ENCODE data around the gene NOC2L.

Gene NOC2L

DNA sequence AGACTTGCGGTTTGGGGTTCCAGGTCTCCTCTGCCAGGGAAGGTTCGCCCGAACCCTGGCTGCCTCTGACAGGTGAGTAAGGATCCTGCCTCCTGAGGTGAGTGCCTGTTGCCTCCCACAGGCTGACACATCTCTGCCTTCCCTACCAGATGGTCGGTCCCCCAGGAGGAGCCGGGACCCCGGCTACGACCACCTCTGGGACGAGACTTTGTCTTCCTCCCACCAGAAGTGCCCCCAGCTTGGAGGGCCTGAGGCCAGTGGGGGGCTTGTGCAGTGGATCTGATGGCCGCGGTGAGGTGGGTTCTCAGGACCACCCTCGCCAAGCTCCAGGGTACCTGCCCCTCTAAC, 15.2 kb upstream of the NOC2L start:
- no peak for DNase-seq

DNA sequence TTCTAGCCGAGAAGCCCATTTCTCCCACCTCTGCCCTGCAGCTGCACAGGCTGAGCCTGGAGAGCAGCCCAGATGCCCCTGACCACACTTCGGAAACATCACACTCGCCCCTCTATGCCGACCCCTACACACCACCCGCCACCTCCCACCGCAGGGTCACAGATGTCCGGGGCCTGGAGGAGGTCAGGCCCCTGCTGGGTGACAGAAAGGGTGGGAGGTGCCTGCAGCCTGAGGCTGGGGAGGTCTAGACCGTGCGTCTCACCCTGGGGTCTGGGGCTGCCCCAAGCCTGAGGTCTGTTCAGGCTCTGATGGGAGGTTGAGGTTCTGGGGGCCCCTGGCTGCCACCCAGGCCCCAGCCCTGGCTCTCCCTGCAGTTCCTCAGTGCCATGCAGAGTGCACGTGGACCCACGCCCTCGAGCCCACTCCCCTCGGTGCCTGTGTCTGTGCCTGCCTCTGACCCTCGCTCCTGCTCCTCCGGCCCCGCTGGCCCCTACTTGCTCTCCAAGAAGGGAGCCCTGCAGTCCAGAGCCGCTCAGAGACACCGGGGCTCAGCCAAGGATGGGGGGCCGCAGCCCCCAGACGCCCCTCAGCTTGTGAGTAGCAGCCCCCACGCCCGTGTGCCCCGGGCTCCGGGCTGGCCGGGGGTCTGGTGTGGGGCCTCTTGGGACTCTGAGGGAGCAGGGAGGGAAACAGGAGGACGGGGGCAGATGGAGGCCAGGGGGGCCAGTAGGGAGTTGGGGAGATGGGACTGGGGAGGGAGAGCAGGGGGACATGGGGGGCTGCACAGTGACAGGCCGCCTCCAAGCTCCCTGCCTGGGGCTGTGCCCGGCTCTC, 14.6 kb upstream of the NOC2L start:
- DNase-seq = no peak

DNA sequence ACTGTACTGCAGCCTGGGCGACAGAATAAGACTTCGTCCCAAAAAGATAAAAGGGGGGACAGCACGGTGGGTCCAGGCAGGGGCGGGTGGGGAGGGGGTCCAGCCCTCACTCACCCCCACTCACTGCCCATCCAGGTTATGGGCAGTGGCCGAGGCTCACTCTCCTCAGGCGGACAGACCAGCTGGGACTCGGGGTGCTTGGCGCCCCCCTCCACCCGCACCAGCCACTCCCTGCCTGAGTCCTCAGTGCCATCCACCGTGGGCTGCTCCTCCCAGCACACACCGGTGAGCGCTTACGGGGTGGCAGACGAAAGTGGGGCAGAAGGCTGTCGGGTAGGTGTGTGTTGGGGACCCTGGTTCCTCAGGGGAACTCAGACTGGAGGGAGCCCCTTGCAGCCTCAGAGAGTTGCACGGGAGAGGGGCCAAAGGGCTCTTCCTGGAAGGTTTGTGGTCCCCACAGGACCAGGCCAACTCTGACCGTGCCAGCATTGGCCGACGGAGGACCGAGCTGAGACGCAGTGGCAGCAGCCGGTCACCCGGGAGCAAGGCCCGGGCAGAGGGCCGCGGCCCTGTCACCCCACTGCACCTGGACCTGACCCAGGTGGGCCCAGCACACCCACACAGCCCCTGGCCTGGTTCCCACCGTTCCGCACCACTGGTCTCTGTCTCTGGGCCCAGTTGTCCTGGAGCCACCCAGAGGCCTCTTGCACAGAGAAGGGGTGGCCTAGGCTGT, 13.8 kb upstream of the NOC2L start:
- DNase-seq = no peak

- DNase-seq = no peak
These were observed 12.9 kb upstream of the NOC2L start for GRCh38 chr1:971751-972506.

DNA sequence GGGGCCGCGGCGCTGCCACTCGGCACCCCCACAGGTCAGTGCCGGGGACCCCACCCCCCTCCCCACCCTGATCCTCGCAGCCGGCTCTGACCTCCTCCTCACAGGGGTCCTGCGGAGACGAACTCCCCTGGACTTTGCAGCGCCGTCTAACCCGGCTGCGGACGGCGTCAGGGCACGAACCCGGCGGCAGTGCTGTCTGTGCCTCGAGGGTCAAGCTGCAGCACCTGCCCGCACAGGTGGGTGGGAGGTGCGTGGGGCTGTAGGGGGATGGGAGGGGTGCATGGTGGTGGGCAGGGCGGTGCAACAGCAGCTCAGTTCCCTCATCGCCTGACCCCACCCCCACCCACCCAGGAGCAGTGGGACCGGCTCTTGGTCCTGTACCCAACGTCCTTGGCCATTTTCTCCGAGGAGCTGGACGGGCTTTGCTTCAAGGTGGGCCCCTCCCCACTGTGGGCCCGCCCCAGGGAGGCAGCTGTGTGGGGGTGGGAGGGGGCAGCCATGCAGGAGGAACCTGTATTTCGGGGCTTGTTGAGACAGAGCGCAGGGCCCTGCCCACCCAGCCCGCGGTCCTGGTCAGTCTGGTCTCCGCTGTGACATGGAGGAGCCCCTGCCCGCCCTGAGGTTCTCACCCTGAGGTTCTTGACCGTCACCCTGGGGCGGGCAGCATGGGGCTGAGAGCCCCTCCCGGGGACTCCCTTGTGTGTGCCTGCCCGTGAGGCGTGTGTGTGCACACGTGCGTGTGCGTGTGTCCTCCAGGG, 12.1 kb upstream of the NOC2L start:
- no peak for DNase-seq

DNA sequence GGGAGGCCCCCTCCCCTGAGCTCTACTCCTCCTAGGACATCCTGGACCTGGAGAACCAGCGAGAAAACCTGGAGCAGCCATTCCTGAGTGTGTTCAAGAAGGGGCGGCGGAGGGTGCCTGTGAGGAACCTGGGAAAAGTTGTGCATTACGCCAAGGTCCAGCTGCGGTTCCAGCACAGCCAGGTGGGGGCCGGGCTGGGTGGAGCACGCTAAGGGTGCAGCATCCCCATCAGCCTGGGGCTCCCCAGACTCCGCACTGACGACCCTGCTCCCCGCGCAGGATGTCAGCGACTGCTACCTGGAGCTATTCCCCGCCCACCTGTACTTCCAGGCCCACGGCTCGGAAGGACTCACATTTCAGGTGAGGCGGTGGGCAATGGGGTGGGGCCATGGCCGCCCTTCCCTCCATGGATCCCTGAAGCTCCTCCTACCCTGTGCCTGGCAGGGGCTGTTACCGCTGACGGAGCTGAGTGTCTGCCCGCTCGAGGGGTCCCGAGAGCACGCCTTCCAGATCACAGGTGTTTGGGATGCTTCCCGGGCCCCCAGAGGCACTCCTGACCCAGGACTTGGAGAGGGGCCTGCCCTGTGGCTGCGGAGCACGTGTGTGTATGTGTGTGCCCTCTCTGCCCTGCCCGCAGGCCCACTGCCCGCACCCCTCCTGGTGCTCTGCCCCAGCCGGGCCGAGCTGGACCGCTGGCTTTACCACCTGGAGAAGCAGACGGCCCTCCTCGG, 11.4 kb upstream of the NOC2L start:
- DNase-seq = no peak

- no peak for DNase-seq
These were observed 10.3 kb upstream of the NOC2L start for GRCh38 chr1:969260-969855.

DNA sequence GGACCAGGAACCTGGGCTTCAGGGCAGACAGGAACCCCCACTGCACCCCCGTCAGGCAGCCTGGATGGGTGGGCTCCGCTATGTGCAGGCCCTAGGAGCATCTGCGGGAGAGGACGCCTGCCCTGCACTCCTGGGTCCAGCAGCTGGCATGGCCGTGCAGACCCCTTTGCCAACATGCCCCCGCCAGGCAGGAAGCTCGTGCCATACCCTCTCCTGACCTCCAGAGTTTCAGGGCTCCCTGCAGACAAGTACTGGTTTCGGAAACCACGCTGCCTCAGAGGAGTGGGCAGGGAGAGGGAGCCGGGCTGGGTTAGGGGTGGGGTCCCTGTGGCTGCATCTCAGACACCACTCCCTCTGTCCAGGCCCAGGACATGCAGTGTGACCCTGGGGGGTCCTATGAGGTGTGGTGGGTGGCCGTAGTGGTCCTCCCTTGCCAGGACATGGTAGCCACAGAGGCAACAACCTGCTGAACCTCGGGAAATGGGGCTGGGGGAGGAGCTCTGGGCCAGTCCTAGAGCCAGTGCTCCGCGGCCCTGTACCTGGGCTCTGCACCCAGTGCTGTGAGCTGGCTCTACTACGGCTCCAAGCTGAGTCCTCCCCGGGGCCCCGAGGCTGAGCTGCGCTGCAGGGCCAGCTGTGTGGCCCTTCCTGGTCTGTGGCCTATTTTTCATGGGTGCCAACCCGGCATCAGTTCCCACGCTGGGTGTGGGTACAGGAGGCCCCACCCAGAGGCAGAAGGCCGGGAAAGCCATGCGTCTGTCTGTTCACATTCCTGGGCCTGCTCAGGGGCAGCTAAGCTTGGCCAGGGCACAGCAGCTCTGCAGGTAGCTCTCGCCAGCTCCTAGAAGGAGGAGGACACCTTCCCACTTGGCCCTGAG, 8.6 kb upstream of the NOC2L start:
- DNase-seq = no peak

DNA sequence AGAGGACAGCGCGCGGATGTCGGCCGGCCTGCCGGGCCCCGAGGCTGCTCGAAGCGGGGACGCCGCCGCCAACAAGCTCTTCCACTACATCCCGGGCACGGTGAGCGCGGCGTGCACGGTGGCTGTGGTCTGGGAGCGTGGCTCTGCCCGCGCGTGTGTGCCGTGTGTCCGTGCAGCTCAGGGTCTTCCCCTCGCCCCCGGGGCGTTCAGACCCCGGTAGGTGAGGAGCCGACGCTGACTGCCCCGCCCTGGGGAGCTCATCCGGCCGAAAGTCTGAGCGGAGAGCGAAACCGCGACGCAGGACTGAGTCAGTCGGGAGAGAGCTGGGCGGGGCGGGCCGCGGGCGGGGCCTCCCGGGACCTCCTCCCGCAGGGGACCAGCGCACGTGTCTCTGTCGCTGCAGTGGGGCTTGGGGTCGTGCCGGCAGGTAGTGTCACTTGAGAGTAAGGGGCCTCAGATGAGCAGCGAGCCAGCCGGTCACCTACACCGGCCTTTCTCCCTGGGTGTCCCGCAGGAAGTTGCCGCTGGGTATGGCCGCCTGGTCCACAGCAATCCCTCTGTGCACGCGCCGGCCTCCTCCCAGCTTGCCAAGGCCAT, 7.7 kb upstream of the NOC2L start:
- no peak for DNase-seq

DNA sequence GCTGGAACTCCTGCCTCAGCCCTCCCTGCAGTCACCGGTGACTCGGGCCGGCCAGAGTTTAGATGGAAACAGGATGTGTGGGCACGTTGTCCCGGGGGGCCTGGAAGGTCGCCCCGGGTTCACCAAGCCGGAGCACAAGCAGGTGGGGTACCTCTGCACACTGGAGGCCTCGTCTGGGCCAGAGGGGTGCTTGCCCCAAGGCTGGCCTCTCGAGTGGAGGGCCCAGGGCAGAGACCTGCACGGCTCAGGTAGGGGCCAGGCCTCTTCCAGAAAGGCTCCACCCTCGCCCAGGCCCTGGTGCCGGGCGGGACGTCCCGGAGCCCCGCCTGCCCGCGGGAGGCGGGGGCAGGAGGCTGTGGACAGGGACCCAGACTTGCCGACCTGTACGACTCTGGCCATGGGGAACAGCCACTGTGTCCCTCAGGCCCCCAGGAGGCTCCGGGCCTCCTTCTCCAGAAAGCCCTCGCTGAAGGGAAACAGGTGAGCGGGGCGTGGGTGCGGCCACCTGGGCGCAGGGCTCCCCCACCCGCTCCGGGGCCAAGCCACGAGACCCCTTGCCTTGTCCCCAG, 7.2 kb upstream of the NOC2L start, which contains the start of gene PLEKHN1:
PLEKHN1 (plus strand) TSS at position 348 of the 569 bp plus-strand sequence; CDS start at position 398, 50 bp downstream.
- no peak for DNase-seq

DNA sequence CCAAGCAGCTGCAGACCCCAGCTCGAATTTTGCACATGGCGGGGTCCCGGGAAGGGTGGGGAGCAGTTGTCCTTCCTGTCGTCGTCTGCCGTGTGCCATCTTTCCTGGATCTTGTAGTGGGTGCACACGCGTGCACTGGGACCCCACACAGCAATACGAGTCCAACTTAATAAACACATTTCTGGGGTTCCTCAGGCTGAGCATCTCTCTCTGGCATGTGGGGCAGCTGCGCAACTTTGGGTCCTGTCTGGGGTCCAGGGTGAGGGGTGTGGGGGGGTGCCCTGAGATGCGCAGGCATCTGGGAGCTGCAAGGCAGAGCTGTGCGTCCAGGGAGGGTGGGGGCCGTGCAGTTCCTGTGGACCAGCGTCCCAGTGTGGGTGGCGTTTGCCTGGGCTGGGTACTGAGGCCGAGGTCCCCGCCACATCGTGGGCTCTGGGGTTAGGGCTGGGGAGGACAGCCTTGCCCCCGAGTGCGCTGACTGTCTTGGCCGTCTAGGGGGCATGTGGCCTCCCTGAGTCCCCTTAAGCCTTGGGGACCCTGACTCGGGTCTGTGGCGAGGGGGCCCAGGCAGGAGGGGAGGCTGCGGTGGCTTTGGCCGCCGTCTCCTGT, 6.6 kb upstream of the NOC2L start:
- no peak for DNase-seq

DNA sequence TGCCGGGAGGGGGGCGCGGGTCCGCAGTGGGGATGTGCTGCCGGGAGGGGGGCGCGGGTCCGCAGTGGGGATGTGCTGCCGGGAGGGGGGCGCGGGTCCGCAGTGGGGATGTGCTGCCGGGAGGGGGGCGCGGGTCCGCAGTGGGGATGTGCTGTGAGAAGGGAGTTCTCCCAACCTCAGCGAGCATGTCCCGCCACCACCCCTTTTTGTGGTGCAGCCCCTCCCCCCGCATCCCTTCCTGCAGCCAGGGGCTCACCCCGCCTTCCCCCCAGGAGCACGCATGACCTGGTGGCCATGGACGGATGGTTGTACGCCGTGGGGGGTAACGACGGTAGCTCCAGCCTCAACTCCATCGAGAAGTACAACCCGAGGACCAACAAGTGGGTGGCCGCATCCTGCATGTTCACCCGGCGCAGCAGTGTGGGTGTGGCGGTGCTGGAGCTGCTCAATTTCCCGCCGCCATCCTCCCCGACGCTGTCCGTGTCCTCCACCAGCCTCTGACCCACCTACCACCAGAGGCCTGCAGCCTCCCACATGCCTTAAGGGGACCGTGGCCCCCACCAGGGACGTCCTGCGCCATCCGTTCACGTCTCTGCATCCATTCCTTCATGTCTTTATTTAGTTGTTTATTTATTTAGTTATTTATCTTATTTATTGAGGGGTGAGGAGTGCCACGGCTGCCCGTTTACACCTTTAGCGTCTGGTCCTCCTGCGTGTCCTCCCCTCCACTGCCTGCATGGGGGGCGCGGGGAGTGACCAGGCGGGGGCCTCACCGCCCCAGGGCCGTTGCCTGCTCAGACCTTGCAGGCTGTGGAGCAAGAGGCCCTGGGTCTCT, 5.9 kb upstream of the NOC2L start:
- no peak for DNase-seq

DNA sequence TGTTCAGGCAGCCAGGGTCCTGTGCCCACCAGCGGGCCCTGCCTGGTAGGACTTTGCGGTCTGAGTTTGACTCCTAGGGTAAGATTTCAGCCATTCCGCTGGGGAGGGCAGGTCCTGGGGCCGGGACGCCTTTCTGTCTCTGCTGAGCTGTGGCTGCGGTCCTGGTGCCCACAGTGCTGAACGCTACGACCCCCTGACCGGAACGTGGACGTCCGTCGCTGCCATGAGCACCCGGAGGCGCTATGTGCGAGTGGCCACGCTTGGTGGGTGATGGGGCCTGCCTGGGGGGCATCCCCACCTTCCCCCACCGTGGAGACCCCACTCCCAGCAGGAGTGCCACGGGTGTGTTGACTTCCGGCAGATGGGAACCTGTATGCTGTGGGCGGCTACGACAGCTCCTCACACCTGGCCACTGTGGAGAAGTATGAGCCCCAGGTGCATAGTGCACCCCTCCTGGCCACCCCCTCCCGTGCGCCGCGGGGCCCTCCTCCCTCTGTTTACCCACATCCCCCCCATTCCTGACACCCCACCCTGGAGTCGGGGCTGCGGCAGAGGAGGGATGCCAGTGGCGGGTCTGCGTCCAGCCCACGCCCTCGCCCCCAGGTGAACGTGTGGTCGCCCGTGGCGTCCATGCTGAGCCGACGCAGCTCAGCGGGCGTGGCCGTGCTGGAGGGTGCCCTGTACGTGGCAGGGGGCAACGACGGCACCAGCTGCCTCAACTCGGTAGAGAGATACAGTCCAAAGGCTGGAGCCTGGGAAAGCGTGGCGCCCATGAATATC, 4.9 kb upstream of the NOC2L start:
- no peak for DNase-seq

GRCh38 chr1:963301-963651, 4.2 kb upstream of the NOC2L start:
- DNase-seq = no peak

- DNase-seq = no peak
These were observed 3.6 kb upstream of the NOC2L start for GRCh38 chr1:962381-963300.

DNA sequence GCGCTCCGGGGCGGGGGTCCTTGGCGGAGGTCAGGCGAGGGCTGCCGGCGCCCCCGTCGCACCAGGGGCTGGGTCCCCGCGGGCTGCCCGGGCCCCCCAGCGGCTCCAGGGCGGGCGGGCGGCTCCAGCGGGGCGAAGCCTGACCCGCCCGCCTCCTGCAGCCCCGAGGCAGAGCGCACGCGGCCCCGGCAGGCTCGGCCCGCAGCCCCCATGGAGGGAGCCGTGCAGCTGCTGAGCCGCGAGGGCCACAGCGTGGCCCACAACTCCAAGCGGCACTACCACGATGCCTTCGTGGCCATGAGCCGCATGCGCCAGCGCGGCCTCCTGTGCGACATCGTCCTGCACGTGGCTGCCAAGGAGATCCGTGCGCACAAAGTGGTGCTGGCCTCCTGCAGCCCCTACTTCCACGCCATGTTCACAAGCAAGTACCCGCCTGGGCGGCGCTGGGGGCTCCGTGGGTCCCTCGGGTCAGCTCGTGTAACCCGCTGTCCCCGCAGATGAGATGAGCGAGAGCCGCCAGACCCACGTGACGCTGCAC, 2.1 kb upstream of the NOC2L start:
- DNase-seq = no peak

All from NCI-H524 treated with DMSO at 0.1 percent for 48 hours (cell line).